Natural killer cell (primary cell): ENCODE measurements around the gene PUDP. TPM values are rescaled to one million over a fixed set of nuclear protein-coding genes. Genes with fewer than 3 reads are reported as not detected.

Source experiments
- ATAC-seq, 3 donors: fragments of 150-1000 bp in 2 of 3; fragments of 200-7000 bp in 1 of 3; cut with Tn5 transposase; 1 replicate in 1 of 3; 2 replicates in 2 of 3; pipeline ENCODE4 v1.10.0; 2021; ENCODE audit warnings: mild to moderate bottlenecking in 2 of 3, moderate library complexity in 2 of 3
- DNase-seq, 2 donors: peaks; one replicate each; pipeline versions ENCODE4 v3.0.0 to v3.0.0-alpha.2; 2013 to 2021; ENCODE audit warnings: mixed read lengths in 1 of 2
- H3K27ac ChIP-seq: one replicate; pipeline ENCODE4 v1.5.1; 2013; ENCODE audit warnings: mild to moderate bottlenecking, low read length
- H3K27me3 ChIP-seq: one replicate; pipeline ENCODE4 v1.6.1; 2013; ENCODE audit warnings: low read length; ENCODE audit not compliant: control insufficient read depth, insufficient read depth
- H3K36me3 ChIP-seq: one replicate; pipeline ENCODE4 v1.6.1; 2013; ENCODE audit warnings: low read length; ENCODE audit not compliant: control insufficient read depth, insufficient read depth
- H3K4me1 ChIP-seq: one replicate; pipeline ENCODE4 v1.6.1; 2013; ENCODE audit warnings: low read length; ENCODE audit not compliant: control insufficient read depth, insufficient read depth
- H3K4me3 ChIP-seq: one replicate; pipeline ENCODE4 v1.5.1; 2013; ENCODE audit warnings: low read length
- H3K9me3 ChIP-seq: one replicate; pipeline ENCODE4 v1.6.1; 2013; ENCODE audit warnings: low read length; ENCODE audit not compliant: control insufficient read depth, insufficient read depth
- H3K27ac Mint-ChIP-seq, 2 donors: one replicate each; pipeline ENCODE4 v1.8.0; 2022; ENCODE audit warnings: mild to moderate bottlenecking in 2 of 2, mixed read lengths in 2 of 2, moderate library complexity in 1 of 2
- H3K27me3 Mint-ChIP-seq, 2 donors: one replicate each; pipeline ENCODE4 v1.8.0; 2022; ENCODE audit warnings: low read depth in 2 of 2, mixed read lengths in 2 of 2
- H3K36me3 Mint-ChIP-seq: one replicate; pipeline ENCODE4 v1.8.0; 2022; ENCODE audit warnings: mixed read lengths
- H3K4me1 Mint-ChIP-seq, 2 donors: one replicate each; pipeline ENCODE4 v1.8.0; 2022; ENCODE audit warnings: mixed read lengths in 2 of 2
- H3K4me3 Mint-ChIP-seq: one replicate; pipeline ENCODE4 v1.8.0; 2022; ENCODE audit warnings: mild to moderate bottlenecking, moderate library complexity, mixed read lengths
- H3K9me3 Mint-ChIP-seq, 2 donors: one replicate each; pipeline ENCODE4 v1.8.0; 2022; ENCODE audit warnings: mixed read lengths in 2 of 2
- CTCF ChIP-seq: fragments of 200-600 bp; IDR thresholded peaks from one replicate; pipeline ENCODE4 v1.8.0; 2022; ENCODE audit warnings: antibody characterized with exemption
- WGBS: methylation state at CpG from one replicate; pipeline ENCODE4 v1.1.7; 2013; ENCODE audit warnings: missing lambda C conversion rate; ENCODE audit not compliant: insufficient coverage; 5-methylcytosine and 5-hydroxymethylcytosine counted together
- intact Hi-C: fragments of 100-400 bp; cut with micrococcal nuclease; formaldehyde crosslinking; loops from one replicate; pipeline ENCODE4 v1.14.2; 2022
- total RNA-seq, 4 donors: library from RNA; stranded (reverse); fragments of 120-200 nt in 1 of 4; gene quantifications; one replicate each; pipeline versions ENCODE4 v1.2.3 to v1.2.4, GENCODE V29; 2013 to 2022

Gene PUDP
- total RNA-seq, 3 donors from 2014 or later (not counting 1 experiment from before 2014, with no cell fraction given), result 5.4 to 11.4 (median 5.6) TPM

DNA sequence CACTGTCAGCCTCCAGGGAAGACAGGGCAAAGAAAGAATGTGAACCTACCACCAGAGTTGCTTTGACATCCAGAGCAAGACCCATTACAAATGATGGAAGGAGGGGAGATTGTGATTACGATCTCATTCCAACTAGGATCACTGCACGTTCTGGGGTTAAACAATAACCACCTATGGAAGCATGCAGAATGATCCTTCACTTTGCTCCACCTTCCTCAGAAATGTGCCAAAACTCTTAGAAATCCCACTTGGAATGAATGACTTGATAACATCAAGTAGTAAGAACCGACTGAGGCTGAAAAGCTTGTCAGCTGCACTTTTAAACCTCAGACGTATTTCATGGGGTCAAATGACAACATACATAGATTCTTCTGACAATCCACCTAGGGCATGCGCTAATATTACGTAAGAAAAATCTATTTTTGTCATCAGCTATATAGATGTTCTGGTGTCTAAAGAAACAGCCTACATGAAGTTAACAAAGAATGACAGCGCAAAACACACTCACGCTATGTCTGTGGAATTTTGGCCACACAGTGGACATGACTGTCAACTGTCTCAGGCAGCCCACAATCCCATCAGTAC, 3.9 kb downstream of the PUDP start:
- Histone ChIP-seq H3K27me3 (no peaks in the 10 kb centered on the region), H3K27ac (no peak overlapping the region), H3K4me1 (peaks cover 9% of the 10 kb centered on the region), H3K4me3 (no peak overlapping the region), H3K36me3 (no peaks in the 10 kb centered on the region), H3K9me3 (no peaks in the 10 kb centered on the region)
- TF ChIP-seq CTCF, result no peak
- no peaks in the 10 kb centered on the region for H3K27me3 Mint-ChIP-seq
- intact Hi-C loops, result loop anchor here (10.0 kb wide), 1 partner anchor 781 kb away; the partner anchor contains the start of gene PNPLA4
- WGBS, result 92% methylated on average over 6 of the region's 8 CpGs
- H3K36me3 Mint-ChIP-seq, result no peaks in the 10 kb centered on the region
- H3K27ac Mint-ChIP-seq, result no peak overlapping the region
- H3K4me3 Mint-ChIP-seq, result no peak overlapping the region
- ATAC-seq (no peak), DNase-seq (no peak)
- peaks cover 8 to 26% of the 10 kb centered on the region in 2 donors for H3K4me1 Mint-ChIP-seq
- no peaks in the 10 kb centered on the region for H3K9me3 Mint-ChIP-seq

- H3K9me3 ChIP-seq, result no peaks in the 10 kb centered on the region
- WGBS, result 83% methylated on average over 1 of the region's 1 CpG
- Mint-ChIP-seq H3K4me1 (peaks cover 12 to 17% of the 10 kb centered on the region in 2 donors), H3K27me3 (no peaks in the 10 kb centered on the region), H3K9me3 (no peaks in the 10 kb centered on the region), H3K36me3 (no peaks in the 10 kb centered on the region), H3K27ac (no peak overlapping the region), H3K4me3 (no peak overlapping the region)
- H3K27ac ChIP-seq, result no peak overlapping the region
- DNase-seq (no peak), ATAC-seq (no peak)
- H3K36me3 ChIP-seq, result no peaks in the 10 kb centered on the region
- intact Hi-C loops, result loop anchor here (10.0 kb wide), 1 partner anchor 782 kb away; the partner anchor contains the start of gene PNPLA4
- no peak for TF ChIP-seq CTCF
- no peaks in the 10 kb centered on the region for H3K27me3 ChIP-seq
- H3K4me3 ChIP-seq, result no peak overlapping the region
- H3K4me1 ChIP-seq, result peaks cover 6% of the 10 kb centered on the region
Measured at GRCh38 chrX:7143076-7143475, 4.9 kb downstream of the PUDP start.

DNA sequence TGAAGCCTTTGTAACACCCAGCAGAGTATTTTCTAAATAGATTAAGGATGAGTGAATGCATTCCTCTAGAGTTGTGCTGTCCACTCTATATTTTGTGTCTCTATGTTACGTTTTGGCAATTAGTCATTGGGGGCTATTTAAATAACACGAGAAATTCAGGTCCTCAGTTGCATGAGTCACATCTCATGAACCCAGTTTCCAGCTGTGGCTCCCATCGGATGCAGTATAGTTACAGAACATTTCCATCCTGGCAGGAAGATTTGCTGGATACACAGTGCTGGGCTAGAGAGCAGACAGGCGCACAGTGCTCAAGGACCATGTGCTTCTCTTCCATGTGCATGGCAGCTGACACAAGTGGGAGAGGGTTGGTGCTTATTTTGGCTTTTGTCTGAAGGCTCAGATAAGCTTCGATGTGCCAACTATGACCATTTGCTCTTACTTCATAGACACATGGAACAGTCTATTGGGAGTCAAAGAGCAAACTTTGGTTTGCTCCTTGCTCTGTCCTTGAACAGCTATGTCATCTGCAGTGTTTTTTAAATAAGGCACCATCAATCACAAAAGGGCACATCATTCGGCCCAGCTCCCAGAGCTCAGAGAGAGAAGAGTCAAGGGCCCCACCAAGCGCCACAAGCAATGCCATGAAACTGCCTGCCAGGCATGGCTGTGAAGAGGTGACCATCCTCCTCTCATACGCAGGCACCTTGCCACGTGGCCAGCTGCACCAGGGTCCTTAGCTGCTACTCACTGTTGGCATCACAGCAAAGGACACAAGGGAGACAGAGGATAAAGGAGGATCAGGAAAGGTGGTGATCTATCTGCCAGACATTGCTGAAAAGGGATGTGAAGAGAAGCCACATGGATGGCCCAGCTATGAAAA, 8.5 kb downstream of the PUDP start:
- Histone ChIP-seq H3K4me1 (no peaks in the 10 kb centered on the region), H3K27me3 (no peaks in the 10 kb centered on the region), H3K9me3 (no peaks in the 10 kb centered on the region), H3K36me3 (no peaks in the 10 kb centered on the region), H3K4me3 (no peak overlapping the region), H3K27ac (no peak overlapping the region)
- H3K4me3 Mint-ChIP-seq, result no peak overlapping the region
- DNase-seq, result no peak
- intact Hi-C loops, result loop anchor here (10.0 kb wide), 1 partner anchor 785 kb away; the partner anchor contains the start of gene PNPLA4
- no peaks in the 10 kb centered on the region for H3K9me3 Mint-ChIP-seq
- no peaks in the 10 kb centered on the region for H3K27me3 Mint-ChIP-seq
- H3K27ac Mint-ChIP-seq, result no peak overlapping the region
- no peaks in the 10 kb centered on the region for H3K36me3 Mint-ChIP-seq
- 97% methylated on average over 9 of the region's 9 CpGs for WGBS
- ATAC-seq, result no peak
- H3K4me1 Mint-ChIP-seq, result peaks cover 11 to 13% of the 10 kb centered on the region in 2 donors
- no peak for TF ChIP-seq CTCF
